ENCODE measurements around the gene SLC17A7. TPM values are rescaled to one million over a fixed set of nuclear protein-coding genes. Genes with fewer than 3 reads are reported as not detected.

SLC17A7 gene
- total and polyA plus RNA-seq, 2 experiments from 2014 or later: 0.77 to 2.2 TPM

DNA sequence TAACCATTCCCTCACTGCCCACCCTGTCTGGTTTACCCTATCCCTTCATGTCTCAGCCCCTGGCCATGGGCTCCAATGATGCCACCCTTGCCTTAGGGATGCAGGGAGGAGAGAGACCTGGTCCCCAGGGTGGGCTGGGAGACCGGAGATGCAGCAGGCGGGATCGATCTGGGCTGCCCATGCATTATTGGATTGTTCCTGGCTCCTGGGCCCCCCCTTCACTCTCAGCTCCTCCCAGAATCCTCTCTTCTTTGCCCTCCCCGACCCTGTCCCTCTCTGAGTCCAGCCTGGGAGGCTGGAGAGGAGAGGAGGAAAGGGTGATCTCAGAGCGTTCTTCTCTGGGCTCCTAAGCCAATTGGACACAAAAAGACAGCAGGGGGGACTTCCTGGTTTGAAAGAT, 47.4 kb downstream of the SLC17A7 start:
- H3K36me3 ChIP-seq: no peaks in the 10 kb centered on the region
- H3K4me3 ChIP-seq: no peak overlapping the region
- no peaks in the 10 kb centered on the region for H3K4me1 ChIP-seq (ENCODE audit: low read depth)
- no peak overlapping the region for H3K27ac ChIP-seq
- DNase-seq (ENCODE audit: low read depth in 1 of 2, low spot score in 1 of 2): no peak
- H3K9me3 ChIP-seq (ENCODE audit: low read depth): no peaks in the 10 kb centered on the region
- TF ChIP-seq, protein P1, sequence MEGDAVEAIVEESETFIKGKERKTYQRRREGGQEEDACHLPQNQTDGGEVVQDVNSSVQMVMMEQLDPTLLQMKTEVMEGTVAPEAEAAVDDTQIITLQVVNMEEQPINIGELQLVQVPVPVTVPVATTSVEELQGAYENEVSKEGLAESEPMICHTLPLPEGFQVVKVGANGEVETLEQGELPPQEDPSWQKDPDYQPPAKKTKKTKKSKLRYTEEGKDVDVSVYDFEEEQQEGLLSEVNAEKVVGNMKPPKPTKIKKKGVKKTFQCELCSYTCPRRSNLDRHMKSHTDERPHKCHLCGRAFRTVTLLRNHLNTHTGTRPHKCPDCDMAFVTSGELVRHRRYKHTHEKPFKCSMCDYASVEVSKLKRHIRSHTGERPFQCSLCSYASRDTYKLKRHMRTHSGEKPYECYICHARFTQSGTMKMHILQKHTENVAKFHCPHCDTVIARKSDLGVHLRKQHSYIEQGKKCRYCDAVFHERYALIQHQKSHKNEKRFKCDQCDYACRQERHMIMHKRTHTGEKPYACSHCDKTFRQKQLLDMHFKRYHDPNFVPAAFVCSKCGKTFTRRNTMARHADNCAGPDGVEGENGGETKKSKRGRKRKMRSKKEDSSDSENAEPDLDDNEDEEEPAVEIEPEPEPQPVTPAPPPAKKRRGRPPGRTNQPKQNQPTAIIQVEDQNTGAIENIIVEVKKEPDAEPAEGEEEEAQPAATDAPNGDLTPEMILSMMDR (IDR thresholded peaks at IDR 0.05; ENCODE audit: low read depth, low read length): no peak
- H3K27me3 ChIP-seq: no peaks in the 10 kb centered on the region

DNA sequence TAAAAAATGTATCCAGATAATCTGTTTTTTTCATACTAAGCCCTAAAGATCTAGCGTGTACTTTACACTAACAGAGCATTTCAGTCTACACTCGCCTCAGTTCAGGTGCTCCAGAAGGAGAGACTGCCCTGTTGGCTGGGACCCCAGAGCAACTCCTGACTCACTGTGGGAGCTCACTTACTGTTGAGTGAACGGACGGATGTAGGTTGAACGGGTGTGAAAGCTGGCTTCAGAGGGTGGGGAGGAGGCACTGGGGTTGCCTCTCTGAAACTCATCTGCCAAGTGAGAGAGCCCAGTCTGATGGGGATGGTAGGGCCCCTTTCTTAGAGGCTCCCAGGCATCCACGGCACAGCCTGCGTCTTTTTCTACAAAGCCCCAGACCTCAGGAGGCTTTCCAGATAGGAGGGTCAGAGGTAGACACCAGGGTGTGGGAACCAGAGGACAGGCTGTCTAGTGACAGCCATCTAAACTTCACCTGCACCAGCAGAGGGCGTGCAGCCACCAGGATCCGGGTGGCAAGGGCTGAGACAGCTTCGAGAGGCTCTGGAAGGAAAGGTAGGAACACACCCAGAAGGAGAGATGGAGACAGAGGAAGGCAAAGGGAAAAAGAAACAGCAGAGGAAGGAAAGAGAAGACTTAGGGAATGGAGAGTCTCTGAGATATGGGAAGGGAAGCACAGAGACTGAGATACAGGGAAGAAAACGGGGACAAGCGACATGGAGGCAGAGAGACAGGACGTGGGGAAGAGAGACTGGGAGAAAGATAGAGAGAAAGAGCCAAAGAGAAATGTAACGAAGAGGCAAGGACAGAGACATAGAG, 49.5 kb downstream of the SLC17A7 start:
- TF ChIP-seq, protein P1 (IDR thresholded peaks at IDR 0.05; ENCODE audit: low read depth, low read length): peak; percentile 79
- no peak overlapping the region for H3K4me3 ChIP-seq
- no peaks in the 10 kb centered on the region for H3K4me1 ChIP-seq (ENCODE audit: low read depth)
- no peaks in the 10 kb centered on the region for H3K27me3 ChIP-seq
- no peaks in the 10 kb centered on the region for H3K9me3 ChIP-seq (ENCODE audit: low read depth)
- H3K36me3 ChIP-seq: no peaks in the 10 kb centered on the region
- no peak overlapping the region for H3K27ac ChIP-seq
- DNase-seq (ENCODE audit: low read depth in 1 of 2, low spot score in 1 of 2): peak; percentile 78 to 88

DNA sequence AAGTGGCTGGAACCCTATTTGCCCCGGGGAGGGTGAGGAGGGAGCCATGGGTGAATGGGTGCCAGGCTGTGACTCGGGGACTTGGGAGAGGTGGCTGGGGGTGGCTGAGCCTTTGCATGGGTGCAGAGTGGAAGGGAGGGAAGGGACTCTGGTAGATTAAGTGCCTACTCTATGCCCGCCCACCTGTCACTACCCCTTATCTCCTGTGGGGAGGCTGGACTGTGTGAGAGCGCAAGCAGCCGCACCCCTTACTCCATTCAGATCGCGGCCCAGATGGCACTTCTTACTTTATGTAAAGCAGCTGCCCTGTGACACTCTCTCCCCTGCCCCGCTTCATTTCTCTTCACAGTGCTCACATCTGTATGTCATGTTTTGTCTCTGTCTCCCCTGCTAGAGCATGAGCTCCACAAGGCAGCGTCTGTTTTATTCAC, 50.4 kb downstream of the SLC17A7 start:
- Histone ChIP-seq H3K27me3 (no peaks in the 10 kb centered on the region), H3K9me3 (ENCODE audit: low read depth) (no peaks in the 10 kb centered on the region), H3K4me3 (no peak overlapping the region), H3K4me1 (ENCODE audit: low read depth) (no peaks in the 10 kb centered on the region), H3K27ac (no peak overlapping the region), H3K36me3 (no peaks in the 10 kb centered on the region)
- DNase-seq (ENCODE audit: low read depth in 1 of 2, low spot score in 1 of 2): no peak
- TF ChIP-seq, protein P1 (IDR thresholded peaks at IDR 0.05; ENCODE audit: low read depth, low read length): no peak

DNA sequence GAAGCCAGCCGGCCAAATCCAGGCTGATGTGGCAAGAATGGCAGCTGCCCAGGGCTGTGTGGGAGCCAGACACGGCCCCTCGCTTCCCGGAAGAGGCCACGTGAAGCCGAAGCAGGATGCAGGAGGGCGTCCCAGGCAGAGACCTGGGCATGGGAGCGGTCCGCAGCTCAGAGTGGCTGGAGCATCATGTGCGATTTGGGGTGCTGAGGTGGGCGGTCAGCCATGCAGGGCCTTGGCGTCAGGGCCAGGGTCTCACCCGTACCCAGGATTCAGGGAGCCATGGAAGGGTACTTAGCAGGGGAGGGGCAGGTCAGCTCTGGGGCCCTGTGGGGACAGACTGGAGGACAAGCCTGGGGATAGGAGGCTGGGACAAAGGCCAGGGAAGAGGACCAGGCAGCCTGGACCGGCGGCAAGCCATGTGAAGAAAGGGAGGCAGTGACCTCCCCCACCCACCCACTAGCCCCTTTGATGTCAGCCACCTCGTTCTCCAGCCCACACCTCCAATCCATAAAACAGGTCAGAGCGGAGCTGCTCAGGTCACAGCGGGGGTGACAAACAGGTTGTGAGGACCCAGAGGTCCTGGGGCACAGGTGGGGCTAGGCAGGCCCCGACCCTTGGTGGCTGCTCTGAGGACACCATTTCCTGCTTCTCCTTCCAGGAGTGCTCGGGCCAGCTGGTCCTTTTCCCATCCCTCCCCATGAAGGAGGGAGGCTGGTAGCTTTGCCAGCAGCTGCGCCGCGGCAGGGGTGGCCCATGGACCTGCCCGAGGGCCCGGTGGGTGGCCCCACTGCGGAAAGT, 51.0 kb downstream of the SLC17A7 start:
- Histone ChIP-seq H3K4me3 (no peak overlapping the region), H3K4me1 (ENCODE audit: low read depth) (no peaks in the 10 kb centered on the region), H3K27me3 (no peaks in the 10 kb centered on the region), H3K27ac (no peak overlapping the region), H3K36me3 (no peaks in the 10 kb centered on the region), H3K9me3 (ENCODE audit: low read depth) (no peaks in the 10 kb centered on the region)
- DNase-seq (ENCODE audit: low read depth in 1 of 2, low spot score in 1 of 2): no peak
- TF ChIP-seq, protein P1 (IDR thresholded peaks at IDR 0.05; ENCODE audit: low read depth, low read length): no peak

DNA sequence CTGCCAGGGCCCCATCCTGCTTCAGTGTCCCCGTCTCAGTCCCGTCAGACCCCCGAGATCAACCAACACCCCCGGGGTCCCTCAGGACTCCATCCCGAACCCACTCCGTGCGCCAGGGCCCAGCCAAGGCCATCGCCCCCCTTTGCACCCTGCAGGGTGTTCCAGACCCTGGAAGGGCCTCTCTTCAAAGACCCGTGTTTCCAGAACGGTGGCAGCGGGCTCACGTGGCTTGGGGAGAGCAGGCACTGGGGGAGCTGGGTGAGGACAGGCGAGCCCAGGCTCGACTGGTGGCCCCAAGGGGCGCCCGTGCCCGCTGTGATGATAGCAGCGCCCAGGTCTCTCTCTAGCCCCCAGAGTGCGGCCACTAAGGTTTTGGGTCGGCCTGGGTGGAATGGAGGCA, 51.9 kb downstream of the SLC17A7 start:
- TF ChIP-seq, protein P1 (IDR thresholded peaks at IDR 0.05; ENCODE audit: low read depth, low read length): no peak
- Histone ChIP-seq H3K36me3 (no peaks in the 10 kb centered on the region), H3K27ac (no peak overlapping the region), H3K27me3 (no peaks in the 10 kb centered on the region), H3K9me3 (ENCODE audit: low read depth) (no peaks in the 10 kb centered on the region), H3K4me3 (no peak overlapping the region), H3K4me1 (ENCODE audit: low read depth) (no peaks in the 10 kb centered on the region)
- DNase-seq (ENCODE audit: low read depth in 1 of 2, low spot score in 1 of 2): no peak
